ENCODE data around the gene MORN4.

Gene MORN4

DNA sequence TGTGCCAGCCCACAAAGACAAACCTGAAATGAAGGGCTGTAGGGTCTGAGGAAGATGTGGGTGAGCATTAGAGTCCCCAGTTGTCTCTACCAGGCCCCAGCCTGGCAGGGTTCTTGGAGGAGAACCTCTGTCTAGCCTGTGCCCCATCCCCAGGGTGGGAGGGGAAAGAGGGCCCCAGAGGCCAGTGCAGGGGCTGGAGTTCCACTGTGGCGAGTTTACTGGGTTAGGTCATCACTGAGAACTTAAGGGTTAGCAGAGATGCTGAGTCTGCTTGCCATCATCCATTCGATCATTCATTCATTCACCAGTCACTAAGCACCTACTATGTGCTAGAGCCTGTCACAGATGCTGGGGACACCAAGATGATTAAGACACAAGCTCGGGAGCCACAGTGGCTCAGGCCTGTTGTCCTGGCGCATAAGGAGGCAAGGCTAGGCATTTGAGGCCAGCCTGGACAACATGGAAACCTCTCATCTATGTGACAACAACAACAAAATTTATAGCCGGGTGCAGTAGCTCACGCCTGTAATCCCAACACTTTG, 58.1 kb downstream of the MORN4 start:
- Mint-ChIP-seq H3K36me3 (no peaks in the 10 kb centered on the region), H3K4me3 (no peak overlapping the region), H3K4me1 (peaks cover 7% of the 10 kb centered on the region), H3K9me3 (no peaks in the 10 kb centered on the region), H3K27ac (no peak overlapping the region), H3K27me3 (no peaks in the 10 kb centered on the region)
- no peak for ATAC-seq

DNA sequence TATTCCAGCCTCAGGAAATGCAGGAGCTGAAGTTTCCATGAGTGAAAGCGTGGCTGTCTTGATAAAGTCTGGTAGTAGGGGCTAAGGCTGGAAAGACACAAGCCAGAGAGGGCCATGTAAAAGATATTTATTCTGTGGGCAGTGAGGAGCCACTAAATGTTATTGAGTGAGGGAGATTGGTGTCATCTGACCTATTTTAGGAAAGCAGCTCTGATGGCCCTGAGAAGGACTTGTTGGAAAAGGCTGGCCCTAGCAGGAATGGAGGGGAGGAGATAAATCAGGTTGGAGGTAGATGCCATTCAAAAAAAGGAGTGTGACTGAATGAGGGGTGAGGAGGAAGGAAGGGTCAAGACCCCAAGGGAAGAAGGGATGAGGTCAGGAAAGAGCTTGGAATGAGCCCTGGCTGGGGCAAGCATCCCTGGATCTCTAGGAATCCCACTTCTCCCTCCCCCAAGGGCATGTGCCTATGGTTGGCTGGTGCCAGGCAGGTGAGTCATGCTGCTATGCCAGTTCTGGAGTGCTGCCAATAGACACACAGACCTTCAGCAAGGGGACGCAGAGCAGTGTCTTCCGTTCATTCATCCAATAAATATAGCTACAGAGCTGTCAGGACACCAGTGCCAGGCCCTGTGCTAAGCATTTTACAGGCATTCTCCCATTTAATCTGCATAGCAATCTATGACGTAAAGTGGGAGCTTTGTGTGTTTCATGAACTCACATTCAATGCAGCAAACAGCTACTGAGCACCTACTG, 58.8 kb downstream of the MORN4 start:
- H3K36me3 Mint-ChIP-seq = no peaks in the 10 kb centered on the region
- H3K27ac Mint-ChIP-seq = no peak overlapping the region
- peaks cover 7% of the 10 kb centered on the region for H3K4me1 Mint-ChIP-seq
- no peak overlapping the region for H3K4me3 Mint-ChIP-seq
- ATAC-seq = no peak
- H3K27me3 Mint-ChIP-seq = no peaks in the 10 kb centered on the region
- no peaks in the 10 kb centered on the region for H3K9me3 Mint-ChIP-seq

DNA sequence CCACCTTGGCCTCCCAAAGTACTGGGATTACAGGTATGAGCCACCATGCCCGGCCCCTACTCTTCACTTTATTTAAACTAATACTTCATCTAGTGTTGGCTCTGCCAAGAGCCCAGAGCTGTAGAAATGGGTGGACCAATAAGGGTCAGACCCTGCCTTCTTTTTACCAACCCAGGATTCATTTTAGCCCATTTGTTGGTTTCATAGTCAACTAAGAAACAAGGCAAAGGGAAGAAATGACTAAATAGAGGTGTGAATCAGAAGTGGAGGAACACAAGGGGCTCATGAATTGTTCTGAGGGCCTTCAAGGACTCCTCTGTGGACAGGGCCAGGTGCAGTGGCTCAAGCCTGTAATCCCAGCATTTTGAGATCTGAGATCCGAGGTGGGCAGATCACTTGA, 59.6 kb downstream of the MORN4 start:
- Mint-ChIP-seq H3K9me3 (no peaks in the 10 kb centered on the region), H3K4me1 (peaks cover 7% of the 10 kb centered on the region), H3K27me3 (no peaks in the 10 kb centered on the region), H3K4me3 (no peak overlapping the region), H3K36me3 (no peaks in the 10 kb centered on the region), H3K27ac (no peak overlapping the region)
- no peak for ATAC-seq

DNA sequence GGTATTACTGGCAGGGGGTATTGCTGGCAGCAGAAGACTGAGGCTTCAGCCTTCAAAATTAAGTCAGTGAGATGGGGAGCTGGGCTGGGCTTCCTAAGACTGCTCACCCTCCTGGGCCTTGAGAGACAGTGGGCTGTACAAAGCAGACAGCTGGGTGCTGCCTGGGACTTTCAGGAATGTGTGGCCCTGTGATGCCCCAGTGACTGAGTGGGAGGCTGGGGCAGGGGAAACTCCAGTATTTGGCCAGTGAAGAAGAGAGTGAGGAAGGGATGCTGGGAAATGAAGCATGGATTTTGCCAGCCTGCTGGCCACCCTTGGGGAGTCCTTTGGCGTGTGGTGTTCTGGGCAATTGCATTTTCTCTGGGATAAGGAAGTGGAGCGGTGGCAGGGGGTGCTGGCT, 60.3 kb downstream of the MORN4 start:
- H3K9me3 Mint-ChIP-seq = no peaks in the 10 kb centered on the region
- H3K27ac Mint-ChIP-seq = no peak overlapping the region
- H3K4me3 Mint-ChIP-seq = no peak overlapping the region
- ATAC-seq = no peak
- peaks cover 7% of the 10 kb centered on the region for H3K4me1 Mint-ChIP-seq
- no peaks in the 10 kb centered on the region for H3K27me3 Mint-ChIP-seq
- H3K36me3 Mint-ChIP-seq = no peaks in the 10 kb centered on the region

DNA sequence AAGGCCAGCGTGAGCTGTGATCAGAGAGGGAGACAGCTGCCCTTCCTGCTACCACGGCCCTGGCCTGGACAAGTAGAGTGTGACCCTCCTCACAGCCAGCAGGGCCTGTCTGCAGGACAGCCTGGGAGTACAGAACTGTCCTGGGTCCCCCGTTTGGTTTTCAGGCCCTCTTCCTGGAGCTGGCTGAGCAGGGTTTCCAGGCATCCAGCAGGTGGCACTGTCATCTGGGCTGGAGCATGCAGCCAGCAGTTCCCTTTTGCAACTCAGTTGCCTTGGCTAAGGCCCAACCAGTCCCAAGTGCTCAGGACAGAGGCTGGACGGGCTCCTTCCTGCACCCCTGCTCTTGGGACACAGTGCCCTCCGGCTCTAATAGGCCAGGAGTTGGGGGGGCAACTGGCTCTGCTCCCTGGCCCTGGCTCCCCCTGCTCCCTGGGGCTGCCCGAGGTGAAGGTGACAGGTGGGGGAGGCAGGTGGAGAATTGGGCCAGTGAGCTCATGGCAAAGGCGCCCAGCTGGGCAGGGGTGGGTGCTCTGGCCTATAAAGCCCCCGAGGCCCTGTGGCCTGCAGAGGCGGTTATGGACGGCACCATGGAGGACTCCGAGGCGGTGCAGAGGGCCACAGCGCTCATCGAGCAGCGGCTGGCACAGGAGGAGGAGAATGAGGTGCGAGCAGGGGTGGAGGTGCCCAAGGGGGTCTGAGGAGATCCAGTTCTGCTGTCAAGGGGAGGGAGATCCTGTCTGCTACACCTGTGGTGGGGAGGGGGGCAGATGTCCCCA, 60.9 kb downstream of the MORN4 start, which contains the start of gene ANKRD2:
ANKRD2 (plus strand) TSS at position 566 of the 776 bp plus-strand sequence; CDS start at position 576, 10 bp downstream.
- no peaks in the 10 kb centered on the region for H3K36me3 Mint-ChIP-seq

DNA sequence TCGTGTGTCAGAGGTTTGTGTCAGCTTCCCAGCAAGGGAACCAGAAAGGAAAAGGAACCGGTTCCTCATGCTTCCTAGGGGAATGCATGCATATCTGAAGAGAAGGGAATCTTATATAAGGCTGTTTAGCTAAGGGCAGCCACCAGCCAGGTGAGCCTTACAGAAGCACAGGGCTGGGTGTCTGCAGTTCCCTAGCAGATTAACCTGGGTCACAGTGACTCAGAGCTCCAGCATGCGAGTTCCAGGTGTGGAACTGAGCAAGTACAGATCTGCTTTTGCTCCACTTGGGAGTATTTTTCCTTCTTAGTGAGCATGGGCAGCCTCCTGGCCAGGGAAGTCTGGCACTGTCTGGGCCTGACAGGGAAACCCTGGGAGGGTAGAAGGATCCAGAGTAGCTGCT, 61.7 kb downstream of the MORN4 start:
- ATAC-seq = no peak
- Mint-ChIP-seq H3K27me3 (no peaks in the 10 kb centered on the region), H3K4me1 (peaks cover 7% of the 10 kb centered on the region), H3K27ac (no peak overlapping the region), H3K36me3 (no peaks in the 10 kb centered on the region), H3K4me3 (no peak overlapping the region), H3K9me3 (no peaks in the 10 kb centered on the region)

More for the DNA sequence above, 60.9 kb downstream of the MORN4 start, which contains the start of gene ANKRD2:
- Mint-ChIP-seq H3K9me3 (no peaks in the 10 kb centered on the region), H3K27me3 (no peaks in the 10 kb centered on the region), H3K4me3 (no peak within 1 kb of the TSS), H3K4me1 (peaks cover 7% of the 10 kb centered on the region), H3K27ac (no peak within 1 kb of the TSS)
- peak; percentile 76 for ATAC-seq

DNA sequence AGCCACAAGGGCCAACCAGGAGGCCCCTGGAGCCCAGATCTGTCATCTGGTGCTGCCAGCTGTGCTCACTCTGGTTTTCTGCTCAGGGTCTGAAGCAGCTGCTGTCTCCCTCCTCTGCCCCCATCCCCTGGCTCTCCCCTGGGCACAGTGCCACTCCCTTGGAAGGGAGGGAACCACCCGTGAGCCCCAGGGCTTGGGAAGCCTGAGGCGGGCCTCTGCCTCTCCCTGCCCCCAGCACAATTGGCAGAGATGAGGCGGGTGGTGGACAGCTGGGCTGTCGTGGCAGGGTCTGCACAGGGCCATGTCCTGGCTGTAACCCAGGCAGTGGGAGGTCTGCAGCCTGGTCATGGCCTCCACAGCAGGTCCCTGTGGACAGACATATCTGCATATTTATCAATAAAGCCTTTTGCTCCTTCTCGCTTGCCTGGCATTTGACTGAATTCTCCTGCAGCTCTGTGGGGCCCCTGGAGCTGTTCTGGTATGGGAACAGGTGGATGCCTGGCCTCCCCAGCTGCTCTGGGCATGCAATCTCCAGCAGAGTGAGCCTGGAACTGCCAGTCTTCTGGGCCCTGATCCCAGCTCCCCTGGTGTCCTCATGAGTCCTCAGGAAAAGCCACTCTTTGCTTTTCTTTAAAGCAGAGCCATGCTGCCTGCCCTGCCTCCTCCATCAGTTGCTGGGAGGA, 62.4 kb downstream of the MORN4 start:
- Mint-ChIP-seq H3K27ac (no peak overlapping the region), H3K4me1 (peaks cover 7% of the 10 kb centered on the region), H3K27me3 (no peaks in the 10 kb centered on the region), H3K9me3 (no peaks in the 10 kb centered on the region), H3K36me3 (no peaks in the 10 kb centered on the region), H3K4me3 (no peak overlapping the region)
- ATAC-seq = no peak

DNA sequence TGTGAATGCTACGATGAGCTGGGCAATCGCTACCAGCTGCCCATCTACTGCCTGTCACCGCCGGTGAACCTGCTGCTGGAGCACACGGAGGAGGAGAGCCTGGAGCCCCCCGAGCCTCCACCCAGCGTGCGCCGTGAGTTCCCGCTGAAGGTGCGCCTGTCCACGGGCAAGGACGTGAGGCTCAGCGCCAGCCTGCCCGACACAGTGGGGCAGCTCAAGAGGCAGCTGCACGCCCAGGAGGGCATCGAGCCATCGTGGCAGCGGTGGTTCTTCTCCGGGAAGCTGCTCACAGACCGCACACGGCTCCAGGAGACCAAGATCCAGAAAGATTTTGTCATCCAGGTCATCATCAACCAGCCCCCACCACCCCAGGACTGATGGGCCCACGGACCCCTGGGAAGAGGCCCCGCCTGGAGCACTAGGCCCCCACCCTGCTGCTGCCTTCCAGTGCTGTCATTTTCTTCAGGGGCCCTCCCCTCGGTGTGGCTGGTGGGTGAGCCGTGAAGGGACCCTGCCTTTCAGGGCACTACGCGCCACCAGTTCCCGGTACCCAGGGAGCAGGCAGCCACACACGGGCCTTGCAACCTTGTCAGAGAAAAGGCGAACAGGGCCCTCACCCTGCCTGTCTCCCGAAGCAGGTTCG, 63.0 kb downstream of the MORN4 start:
- no peaks in the 10 kb centered on the region for H3K9me3 Mint-ChIP-seq

DNA sequence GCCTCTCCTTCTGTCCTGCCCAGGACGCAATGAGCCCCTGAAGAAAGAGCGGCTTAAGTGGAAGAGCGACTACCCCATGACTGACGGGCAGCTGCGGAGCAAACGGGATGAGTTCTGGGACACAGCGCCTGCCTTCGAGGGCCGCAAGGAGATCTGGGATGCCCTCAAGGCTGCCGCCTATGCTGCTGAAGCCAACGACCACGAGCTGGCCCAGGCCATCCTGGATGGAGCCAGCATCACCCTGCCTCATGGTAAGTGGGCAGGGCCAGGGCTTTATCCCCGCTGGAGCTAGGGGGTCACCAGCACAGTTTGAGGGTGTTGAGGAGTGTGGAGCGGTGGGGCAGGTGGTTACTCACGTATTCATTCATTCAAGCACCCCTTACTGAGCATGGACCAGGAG, 65.4 kb downstream of the MORN4 start:
- H3K4me3 Mint-ChIP-seq = no peak overlapping the region
- H3K9me3 Mint-ChIP-seq = no peaks in the 10 kb centered on the region
- no peak for ATAC-seq
- no peaks in the 10 kb centered on the region for H3K36me3 Mint-ChIP-seq
- peaks cover 6% of the 10 kb centered on the region for H3K4me1 Mint-ChIP-seq
- no peak overlapping the region for H3K27ac Mint-ChIP-seq
- H3K27me3 Mint-ChIP-seq = no peaks in the 10 kb centered on the region

More for the DNA sequence above, 63.0 kb downstream of the MORN4 start:
- no peaks in the 10 kb centered on the region for H3K27me3 Mint-ChIP-seq
- ATAC-seq = no peak
- no peak overlapping the region for H3K4me3 Mint-ChIP-seq
- no peaks in the 10 kb centered on the region for H3K36me3 Mint-ChIP-seq
- H3K4me1 Mint-ChIP-seq = peaks cover 7% of the 10 kb centered on the region
- H3K27ac Mint-ChIP-seq = no peak overlapping the region

DNA sequence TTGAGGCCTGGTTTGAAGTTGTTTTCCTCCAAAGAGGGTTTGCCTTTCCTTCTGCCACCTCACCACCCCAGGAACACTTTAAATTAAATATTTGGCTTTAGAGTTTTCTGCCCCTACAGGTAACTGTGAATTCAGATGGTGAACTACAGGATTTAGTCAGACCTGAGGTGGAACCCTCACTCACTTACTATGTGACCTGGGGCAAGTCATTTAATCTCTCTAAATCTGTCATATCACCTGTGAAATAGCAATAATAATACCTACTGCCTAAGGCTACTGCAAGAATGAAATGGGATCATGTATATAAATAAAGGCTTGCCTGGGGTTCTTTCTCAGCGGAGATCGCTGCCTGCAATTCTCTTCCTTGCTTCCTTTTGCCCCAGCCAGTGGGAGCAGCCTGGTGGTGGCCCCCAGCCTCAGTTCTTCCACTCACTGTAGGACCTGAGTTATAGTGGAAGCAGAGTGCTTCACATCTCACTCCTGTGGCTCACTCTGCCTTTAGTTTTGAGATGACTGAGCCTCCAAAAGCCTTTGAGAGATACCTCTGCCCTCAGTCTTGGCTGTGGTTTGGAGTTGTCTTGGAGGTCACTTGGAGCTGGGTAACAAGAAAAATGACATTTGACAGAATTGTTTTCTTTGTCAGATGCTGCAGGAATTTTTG, 66.8 kb downstream of the MORN4 start:
- H3K27ac Mint-ChIP-seq = no peak overlapping the region
- no peaks in the 10 kb centered on the region for H3K36me3 Mint-ChIP-seq
- H3K9me3 Mint-ChIP-seq = no peaks in the 10 kb centered on the region
- H3K4me3 Mint-ChIP-seq = no peak overlapping the region
- no peaks in the 10 kb centered on the region for H3K27me3 Mint-ChIP-seq
- peak; percentile 20 for ATAC-seq
- no peaks in the 10 kb centered on the region for H3K4me1 Mint-ChIP-seq

DNA sequence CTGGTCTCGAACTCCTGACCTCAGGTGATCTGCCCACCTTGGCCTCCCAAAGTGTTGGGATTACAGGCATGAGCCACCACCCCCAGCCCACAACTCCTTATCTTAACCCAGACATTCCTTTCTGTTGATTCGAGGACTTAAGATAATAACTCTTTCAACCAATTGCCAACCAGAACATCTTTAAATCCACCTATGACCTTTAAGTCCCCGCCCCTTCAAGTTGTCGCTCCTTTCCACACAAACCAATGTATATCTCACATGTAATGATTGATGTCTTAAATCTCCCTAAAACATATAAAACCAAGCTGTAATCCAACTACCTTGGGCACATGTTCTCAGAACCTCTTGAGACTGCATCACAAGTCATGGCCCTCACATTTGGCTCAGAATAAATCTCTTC, 68.5 kb downstream of the MORN4 start:
- Mint-ChIP-seq H3K27ac (no peak overlapping the region), H3K4me1 (no peaks in the 10 kb centered on the region), H3K27me3 (no peaks in the 10 kb centered on the region), H3K9me3 (peaks cover 2% of the 10 kb centered on the region), H3K4me3 (no peak overlapping the region), H3K36me3 (no peaks in the 10 kb centered on the region)
- ATAC-seq = no peak

All from stimulated activated memory B cell treated with anti-CD40 and anti-IgM and Interleukin-4, amounts not matched to agents 10 μg/mL and 1 μg/mL and 100 μg/mL, for 72 hours (primary cell).